GM19372 (cell line): ENCODE data around the gene DCP1B.

Experiments used
- ATAC-seq: cut with Tn5 transposase; IDR thresholded peaks from one replicate; pipeline ENCODE4 v1.9.1; 2021; ENCODE audit warnings: mild to moderate bottlenecking, low read depth, moderate library complexity; ENCODE audit not compliant: unreplicated experiment

DCP1B gene

GRCh38 chr12:1911598-1912575, 92.4 kb downstream of the DCP1B start:
- ATAC-seq: no peak

- no peak for ATAC-seq
Observed at GRCh38 chr12:1910468-1910867, 93.8 kb downstream of the DCP1B start.

- ATAC-seq: no peak
Observed at GRCh38 chr12:1908758-1909157, 95.5 kb downstream of the DCP1B start.

- ATAC-seq: no peak
Observed at GRCh38 chr12:1907652-1908611, 96.3 kb downstream of the DCP1B start.

GRCh38 chr12:1906579-1906978, 97.7 kb downstream of the DCP1B start:
- no peak for ATAC-seq

- no peak for ATAC-seq
Observed at GRCh38 chr12:1904875-1905274, 99.4 kb downstream of the DCP1B start.

- no peak for ATAC-seq
Observed at GRCh38 chr12:1896964-1897363, 107.3 kb downstream of the DCP1B start.
